Mesenchymal stem cell (in vitro differentiated cells and primary cell): ENCODE measurements around the gene GSG1.

Source experiments
- DNase-seq: peaks from one replicate; pipeline ENCODE4 v3.0.0-alpha.2; 2013
- H2AFZ ChIP-seq: one replicate; pipeline ENCODE4 v1.6.1; 2013; ENCODE audit warnings: low read depth, mild to moderate bottlenecking, control low read depth, inconsistent platforms, low read length, moderate library complexity
- H2AK5ac ChIP-seq: 2 replicates; pipeline ENCODE4 v1.6.1; 2013; ENCODE audit warnings: low read length, moderate library complexity, mild to moderate bottlenecking, inconsistent platforms; ENCODE audit not compliant: severe bottlenecking
- H2BK120ac ChIP-seq: one replicate; pipeline ENCODE4 v1.6.1; 2013; ENCODE audit warnings: low read depth, mild to moderate bottlenecking, inconsistent platforms, low read length, moderate library complexity
- H2BK12ac ChIP-seq, 2 experiments: one replicate each; pipeline ENCODE4 v1.6.1; 2013; ENCODE audit warnings: inconsistent platforms in 2 of 2, low read length in 2 of 2, mild to moderate bottlenecking in 2 of 2, moderate library complexity in 2 of 2, control low read depth in 1 of 2
- H2BK15ac ChIP-seq: one replicate; pipeline ENCODE4 v1.6.1; 2013; ENCODE audit warnings: mild to moderate bottlenecking, low read depth, inconsistent platforms; ENCODE audit not compliant: poor library complexity, severe bottlenecking
- H2BK5ac ChIP-seq: 2 replicates; pipeline ENCODE4 v1.6.1; 2013; ENCODE audit warnings: low read depth, mild to moderate bottlenecking, low read length, control low read depth, inconsistent platforms; ENCODE audit not compliant: poor library complexity, severe bottlenecking
- H3K14ac ChIP-seq, 2 experiments: one replicate each; pipeline ENCODE4 v1.6.1; 2013; ENCODE audit warnings: inconsistent platforms in 2 of 2, low read length in 2 of 2, control low read depth in 1 of 2, mild to moderate bottlenecking in 1 of 2, moderate library complexity in 1 of 2
- H3K18ac ChIP-seq, 2 experiments: one replicate each; pipeline ENCODE4 v1.6.1; 2013; ENCODE audit warnings: inconsistent platforms in 2 of 2, low read length in 2 of 2, control low read depth in 1 of 2, low read depth in 1 of 2, mild to moderate bottlenecking in 1 of 2
- H3K23ac ChIP-seq, 2 experiments: one replicate each; pipeline ENCODE4 v1.6.1; 2013; ENCODE audit warnings: inconsistent platforms in 2 of 2, low read length in 2 of 2, mild to moderate bottlenecking in 2 of 2, moderate library complexity in 2 of 2, control low read depth in 1 of 2
- H3K27ac ChIP-seq: 2 replicates; pipeline ENCODE4 v1.5.1; 2013; ENCODE audit warnings: mild to moderate bottlenecking, moderate library complexity, low read length, control low read depth, inconsistent platforms; ENCODE audit not compliant: poor library complexity, severe bottlenecking
- H3K27me3 ChIP-seq, 2 experiments: 2 replicates each; pipeline versions ENCODE4 v1.6.1 to v1.7.0; 2013; ENCODE audit warnings: low read length in 2 of 2, mild to moderate bottlenecking in 2 of 2, moderate library complexity in 2 of 2, control low read depth in 1 of 2, inconsistent platforms in 1 of 2; ENCODE audit not compliant: control insufficient read depth in 1 of 2, insufficient read depth in 1 of 2
- H3K36me3 ChIP-seq, 2 experiments: 2 replicates each; pipeline versions ENCODE4 v1.6.1 to v1.7.0; 2013; ENCODE audit warnings: low read length in 2 of 2, control low read depth in 1 of 2, inconsistent platforms in 1 of 2, low read depth in 1 of 2, mild to moderate bottlenecking in 1 of 2; ENCODE audit not compliant: insufficient read depth in 2 of 2, control insufficient read depth in 1 of 2
- H3K4ac ChIP-seq, 2 experiments: one replicate each; pipeline ENCODE4 v1.6.1; 2013; ENCODE audit warnings: inconsistent platforms in 2 of 2, low read length in 2 of 2, mild to moderate bottlenecking in 2 of 2, moderate library complexity in 2 of 2, control low read depth in 1 of 2, low read depth in 1 of 2
- H3K4me1 ChIP-seq: 2 replicates; pipeline ENCODE4 v1.6.1; 2013; ENCODE audit warnings: low read depth, low read length, control low read depth; ENCODE audit not compliant: control insufficient read depth, insufficient read depth
- H3K4me2 ChIP-seq: 2 replicates; pipeline ENCODE4 v1.6.1; 2013; ENCODE audit warnings: low read length, mild to moderate bottlenecking, inconsistent platforms; ENCODE audit not compliant: poor library complexity, severe bottlenecking
- H3K4me3 ChIP-seq, 2 experiments: 2 replicates each; pipeline versions ENCODE4 v1.5.1 to v1.7.0; 2013; ENCODE audit warnings: low read length in 2 of 2, mild to moderate bottlenecking in 2 of 2, control low read depth in 1 of 2, low read depth in 1 of 2; ENCODE audit not compliant: insufficient read depth in 1 of 2
- H3K79me1 ChIP-seq: replicated peaks from 2 replicates; pipeline ENCODE4 v1.6.1; 2013; ENCODE audit warnings: mild to moderate bottlenecking, control low read depth, low read length, inconsistent platforms; ENCODE audit not compliant: poor library complexity, severe bottlenecking
- H3K9ac ChIP-seq: 2 replicates; pipeline ENCODE4 v1.7.0; 2013; ENCODE audit warnings: mild to moderate bottlenecking, low read length, moderate library complexity
- H3K9me3 ChIP-seq: 2 replicates; pipeline ENCODE4 v1.7.0; 2013; ENCODE audit warnings: mild to moderate bottlenecking, low read length; ENCODE audit not compliant: control insufficient read depth
- H4K8ac ChIP-seq: one replicate; pipeline ENCODE4 v1.6.1; 2013; ENCODE audit warnings: inconsistent platforms, mild to moderate bottlenecking, low read length, moderate library complexity
- H4K91ac ChIP-seq: one replicate; pipeline ENCODE4 v1.6.1; 2013; ENCODE audit warnings: mild to moderate bottlenecking, low read length, inconsistent platforms
- WGBS: methylation state at CpG from one replicate; pipeline ENCODE4 v1.1.7; 2013; ENCODE audit warnings: mixed read lengths; 5-methylcytosine and 5-hydroxymethylcytosine counted together

The GSG1 gene

GRCh38 chr12:13100882-13101769 lies 2.3 kb downstream of the GSG1 start:
- Histone ChIP-seq H3K4me2 (peak overlapping the region; percentile 87), H3K4me3 (peak overlapping the region; percentile 51 to 67), H2AK5ac (peak overlapping the region; percentile 14), H3K4ac (peak overlapping the region; percentile 96 to 100), H2BK120ac (peak overlapping the region; percentile 93), H3K27ac (peak overlapping the region; percentile 51), H2AFZ (peak overlapping the region; percentile 90), H4K91ac (peak overlapping the region; percentile 99), H3K23ac (peak overlapping the region in 1 of 2 experiments; percentile 95), H2BK15ac (peak overlapping the region; percentile 99), H2BK5ac (peak overlapping the region; percentile 3), H3K79me1 (no peaks in the 10 kb centered on the region), H4K8ac (peak overlapping the region; percentile 99), H3K9me3 (no peaks in the 10 kb centered on the region), H3K36me3 (no peaks in the 10 kb centered on the region), H3K27me3 (no peaks in the 10 kb centered on the region), H3K18ac (peak overlapping the region; percentile 100), H3K9ac (peak overlapping the region; percentile 97), H3K4me1 (peaks cover 11% of the 10 kb centered on the region), H3K14ac (peak overlapping the region; percentile 43 to 96), H2BK12ac (peak overlapping the region; percentile 97 to 99)
- DNase-seq, result peak; percentile 98
- under 1% methylated on average over 73 of the region's 79 CpGs for WGBS

GRCh38 chr12:13100605-13100881 lies 2.9 kb downstream of the GSG1 start:
- Histone ChIP-seq H3K4me2 (peak overlapping the region; percentile 87), H3K79me1 (no peaks in the 10 kb centered on the region), H3K27me3 (no peaks in the 10 kb centered on the region), H4K8ac (peak overlapping the region; percentile 24), H2BK5ac (no peak overlapping the region), H2BK15ac (no peak overlapping the region), H2AFZ (no peak overlapping the region), H2AK5ac (no peak overlapping the region), H3K9ac (peak overlapping the region; percentile 97), H3K4me3 (peak overlapping the region in 1 of 2 experiments; percentile 67), H3K14ac (no peak overlapping the region), H3K27ac (peak overlapping the region; percentile 16), H3K23ac (no peak overlapping the region), H3K36me3 (no peaks in the 10 kb centered on the region), H3K9me3 (no peaks in the 10 kb centered on the region), H3K18ac (peak overlapping the region; percentile 29 to 73), H2BK120ac (peak overlapping the region; percentile 89), H2BK12ac (peak overlapping the region; percentile 22 to 27), H3K4me1 (peaks cover 14% of the 10 kb centered on the region), H4K91ac (peak overlapping the region; percentile 40), H3K4ac (peak overlapping the region; percentile 76 to 94)
- DNase-seq, result no peak
- 11% methylated on average over 6 of the region's 6 CpGs for WGBS

DNA sequence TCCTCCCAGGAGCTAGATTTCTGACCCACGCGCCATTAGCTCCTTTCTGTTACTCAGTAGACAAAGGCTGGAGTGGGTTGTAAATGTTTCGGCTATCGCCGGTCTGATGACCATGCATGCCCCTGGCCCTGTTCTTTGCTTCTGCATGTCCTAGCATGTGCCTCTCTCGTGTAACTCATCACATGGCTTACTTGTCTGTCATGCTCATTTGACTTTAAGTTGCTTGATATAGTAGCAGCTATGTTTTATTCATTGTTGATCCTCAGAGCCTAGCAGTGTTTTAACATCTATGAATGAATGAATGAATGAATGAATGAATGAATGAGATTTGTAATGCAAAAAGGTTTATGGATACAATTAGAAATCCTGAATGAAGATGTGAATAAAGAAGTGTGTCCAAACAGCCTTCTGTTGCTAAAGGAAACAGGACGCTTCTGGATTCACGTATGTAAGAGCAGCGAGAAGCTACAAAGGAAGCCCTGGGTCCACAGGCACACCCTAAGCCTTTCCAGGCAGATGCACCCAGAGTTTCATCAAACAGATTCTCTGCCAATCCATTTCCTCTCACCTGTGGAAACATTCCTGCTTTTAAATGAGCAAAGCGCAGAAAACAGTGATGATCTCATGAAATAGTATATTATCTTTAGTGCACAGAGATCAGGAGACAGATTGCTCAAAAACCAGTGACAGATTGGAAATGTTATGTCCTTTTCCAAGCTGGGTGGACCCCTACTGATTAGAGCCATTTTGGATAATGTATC lies 3.4 kb downstream of the GSG1 start:
- Histone ChIP-seq H2AK5ac (peak overlapping the region; percentile 33), H2BK5ac (no peak overlapping the region), H2BK15ac (peak overlapping the region; percentile 17), H4K91ac (peak overlapping the region; percentile 86), H2BK12ac (peak overlapping the region; percentile 22 to 92), H3K23ac (no peak overlapping the region), H3K4me3 (peak overlapping the region in 1 of 2 experiments; percentile 67), H3K27me3 (no peaks in the 10 kb centered on the region), H3K4me2 (no peak overlapping the region), H3K14ac (no peak overlapping the region), H3K9me3 (no peaks in the 10 kb centered on the region), H3K18ac (peak overlapping the region; percentile 73 to 89), H3K4ac (peak overlapping the region; percentile 89 to 94), H4K8ac (peak overlapping the region; percentile 24), H3K4me1 (peaks cover 16% of the 10 kb centered on the region), H3K79me1 (no peaks in the 10 kb centered on the region), H2BK120ac (peak overlapping the region; percentile 29), H2AFZ (no peak overlapping the region), H3K27ac (peak overlapping the region; percentile 16), H3K36me3 (no peaks in the 10 kb centered on the region), H3K9ac (peak overlapping the region; percentile 97)
- peak; percentile 20 for DNase-seq
- WGBS, result 88% methylated on average over 10 of the region's 10 CpGs
